ENCODE measurements around the gene CSNK2B. TPM values are rescaled to one million over a fixed set of nuclear protein-coding genes. Genes with fewer than 3 reads are reported as not detected.

Gene CSNK2B
- 292 and 314 TPM in 2 replicates for total RNA-seq

DNA sequence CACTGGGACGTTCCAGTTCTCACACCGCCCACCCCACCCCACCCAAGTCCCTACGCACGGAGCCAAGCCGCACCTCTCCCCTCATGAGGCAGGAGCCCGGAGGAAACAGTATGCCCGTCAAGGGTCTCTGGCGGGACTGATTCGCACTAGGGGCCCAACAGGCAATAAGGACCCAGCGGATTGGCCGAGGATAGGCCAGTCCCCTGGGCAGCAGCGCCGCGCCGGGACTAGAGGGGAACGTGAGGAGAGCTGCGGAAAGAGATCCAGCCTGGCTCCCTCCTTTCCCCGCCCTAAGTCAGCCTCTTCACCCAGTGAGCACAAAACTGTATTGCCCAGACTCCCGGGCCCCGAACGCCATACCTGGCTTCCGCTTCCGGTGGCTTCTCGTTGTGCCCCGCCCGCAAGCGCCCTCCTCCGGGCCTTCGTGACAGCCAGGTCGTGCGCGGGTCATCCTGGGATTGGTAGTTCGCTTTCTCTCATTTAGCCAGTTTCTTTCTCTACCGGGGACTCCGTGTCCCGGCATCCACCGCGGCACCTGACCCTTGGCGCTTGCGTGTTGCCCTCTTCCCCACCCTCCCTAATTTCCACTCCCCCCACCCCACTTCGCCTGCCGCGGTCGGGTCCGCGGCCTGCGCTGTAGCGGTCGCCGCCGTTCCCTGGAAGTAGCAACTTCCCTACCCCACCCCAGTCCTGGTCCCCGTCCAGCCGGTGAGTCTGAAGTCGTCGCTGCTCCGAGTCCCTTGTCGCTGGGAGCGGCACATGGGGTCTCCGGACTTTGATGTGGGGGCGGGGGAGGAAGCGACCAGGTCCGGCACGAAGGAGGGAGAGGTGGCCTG is at the start of gene CSNK2B:
Gene CSNK2B (plus strand): TSS at position 580 of the 836 bp plus-strand sequence. CDS start 752 bp downstream, outside the sequence.
- DNase-seq (ENCODE audit: extremely low read depth, low read depth, low spot score), result peak; percentile 75

GRCh38 chr6:31617010-31617409 is 48.9 kb upstream of the CSNK2B start:
- no peak for DNase-seq (ENCODE audit: extremely low read depth, low read depth, low spot score)

- peak; percentile 93 for DNase-seq (ENCODE audit: extremely low read depth, low read depth, low spot score)
Measured at GRCh38 chr6:31619805-31620585, 45.9 kb upstream of the CSNK2B start.

- no peak for DNase-seq (ENCODE audit: extremely low read depth, low read depth, low spot score)
Measured at GRCh38 chr6:31620586-31621319, 45.1 kb upstream of the CSNK2B start, which contains the start of gene PRRC2A. PRRC2A (plus strand) TSS chr6:31620715; CDS start chr6:31622790, 2,075 bp downstream.

- DNase-seq (ENCODE audit: extremely low read depth, low read depth, low spot score), result no peak
Measured at GRCh38 chr6:31621320-31621939, 44.5 kb upstream of the CSNK2B start.

DNA sequence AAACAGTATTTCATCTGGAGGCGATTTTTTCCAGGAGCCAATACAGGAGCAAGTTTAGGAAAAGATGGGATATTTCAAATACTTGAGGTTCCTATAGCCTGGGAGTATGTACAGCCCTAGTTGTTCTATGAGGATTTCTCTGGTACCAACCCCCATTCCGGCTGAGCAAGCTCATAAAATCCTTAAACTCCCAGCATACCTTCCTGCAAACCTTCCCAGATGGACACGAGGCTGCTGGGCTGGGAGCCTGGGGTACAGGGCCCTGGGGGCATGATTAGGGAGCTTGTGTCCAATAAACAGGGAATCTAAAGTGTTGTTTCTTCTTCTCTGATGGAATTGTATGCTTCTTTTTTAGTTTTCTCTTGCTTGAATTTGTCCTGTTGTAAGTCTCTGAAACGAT is 43.9 kb upstream of the CSNK2B start:
- DNase-seq (ENCODE audit: extremely low read depth, low read depth, low spot score), result no peak

DNA sequence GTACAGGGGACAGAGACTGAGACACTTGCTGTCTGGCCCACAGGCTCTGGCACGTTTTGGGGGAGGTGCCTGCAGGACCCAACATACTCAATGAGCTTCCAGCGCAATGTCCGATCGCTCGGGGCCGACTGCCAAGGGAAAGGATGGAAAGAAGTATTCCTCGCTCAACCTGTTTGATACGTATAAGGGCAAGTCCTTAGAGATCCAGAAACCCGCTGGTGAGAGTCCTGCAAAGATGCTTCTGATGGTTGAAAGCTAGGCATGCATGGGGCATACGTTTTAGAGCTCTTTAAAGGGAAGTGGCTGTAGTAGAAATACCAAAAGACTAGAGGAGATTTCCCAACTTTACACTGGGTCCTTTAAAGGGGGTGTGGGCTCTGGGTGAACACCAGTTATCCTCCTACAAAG is 43.2 kb upstream of the CSNK2B start:
- DNase-seq (ENCODE audit: extremely low read depth, low read depth, low spot score), result no peak

GRCh38 chr6:31624070-31624469 is 41.8 kb upstream of the CSNK2B start:
- no peak for DNase-seq (ENCODE audit: extremely low read depth, low read depth, low spot score)

DNA sequence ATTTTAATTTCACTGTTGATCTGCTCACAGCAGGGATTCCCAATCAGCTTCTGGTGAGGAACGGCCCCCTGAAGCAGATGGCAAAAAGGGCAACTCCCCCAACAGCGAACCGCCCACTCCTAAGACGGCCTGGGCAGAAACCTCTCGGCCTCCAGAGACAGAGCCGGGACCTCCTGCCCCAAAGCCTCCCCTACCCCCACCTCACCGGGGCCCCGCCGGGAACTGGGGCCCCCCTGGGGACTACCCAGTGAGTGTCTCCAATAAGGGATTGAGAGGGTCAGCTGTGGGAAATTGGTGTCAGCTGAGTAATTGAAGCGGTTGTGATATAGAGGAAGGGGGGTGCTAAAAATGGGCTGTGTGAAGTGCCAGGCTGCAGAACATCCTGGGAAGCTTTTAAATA is 38.9 kb upstream of the CSNK2B start:
- DNase-seq (ENCODE audit: extremely low read depth, low read depth, low spot score), result no peak

DNA sequence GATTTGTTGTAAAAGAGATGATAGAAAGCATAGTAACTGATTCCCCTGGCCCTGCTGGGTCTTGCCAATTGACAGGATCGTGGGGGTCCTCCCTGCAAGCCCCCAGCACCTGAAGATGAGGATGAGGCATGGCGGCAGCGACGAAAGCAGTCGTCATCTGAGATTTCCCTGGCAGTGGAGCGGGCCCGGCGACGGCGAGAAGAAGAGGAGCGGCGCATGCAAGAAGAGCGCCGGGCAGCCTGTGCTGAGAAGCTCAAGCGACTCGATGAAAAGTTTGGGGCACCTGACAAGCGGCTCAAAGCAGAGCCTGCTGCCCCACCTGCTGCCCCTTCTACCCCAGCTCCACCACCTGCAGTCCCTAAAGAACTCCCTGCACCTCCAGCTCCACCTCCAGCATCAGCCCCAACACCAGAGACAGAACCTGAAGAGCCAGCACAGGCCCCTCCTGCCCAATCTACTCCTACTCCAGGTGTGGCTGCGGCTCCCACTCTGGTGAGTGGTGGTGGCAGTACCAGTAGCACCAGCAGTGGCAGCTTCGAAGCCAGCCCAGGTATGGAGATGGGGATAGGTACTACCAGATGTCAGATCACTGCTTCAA is 38.1 kb upstream of the CSNK2B start:
- DNase-seq (ENCODE audit: extremely low read depth, low read depth, low spot score), result no peak

DNA sequence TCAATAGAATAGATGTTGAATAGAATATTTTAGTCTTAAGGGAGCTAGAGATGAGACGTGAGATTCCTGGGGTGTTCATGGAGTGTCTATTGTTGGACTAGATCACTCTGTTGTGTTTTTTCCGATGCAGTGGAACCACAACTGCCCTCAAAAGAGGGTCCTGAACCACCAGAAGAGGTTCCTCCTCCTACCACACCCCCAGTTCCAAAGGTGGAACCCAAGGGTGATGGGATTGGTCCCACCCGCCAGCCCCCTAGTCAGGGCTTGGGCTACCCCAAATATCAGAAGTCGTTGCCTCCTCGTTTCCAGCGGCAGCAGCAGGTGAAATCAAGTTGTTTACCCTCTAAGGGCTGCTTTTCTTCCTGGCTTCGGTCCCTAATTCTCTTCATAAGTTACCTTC is 36.9 kb upstream of the CSNK2B start:
- no peak for DNase-seq (ENCODE audit: extremely low read depth, low read depth, low spot score)

DNA sequence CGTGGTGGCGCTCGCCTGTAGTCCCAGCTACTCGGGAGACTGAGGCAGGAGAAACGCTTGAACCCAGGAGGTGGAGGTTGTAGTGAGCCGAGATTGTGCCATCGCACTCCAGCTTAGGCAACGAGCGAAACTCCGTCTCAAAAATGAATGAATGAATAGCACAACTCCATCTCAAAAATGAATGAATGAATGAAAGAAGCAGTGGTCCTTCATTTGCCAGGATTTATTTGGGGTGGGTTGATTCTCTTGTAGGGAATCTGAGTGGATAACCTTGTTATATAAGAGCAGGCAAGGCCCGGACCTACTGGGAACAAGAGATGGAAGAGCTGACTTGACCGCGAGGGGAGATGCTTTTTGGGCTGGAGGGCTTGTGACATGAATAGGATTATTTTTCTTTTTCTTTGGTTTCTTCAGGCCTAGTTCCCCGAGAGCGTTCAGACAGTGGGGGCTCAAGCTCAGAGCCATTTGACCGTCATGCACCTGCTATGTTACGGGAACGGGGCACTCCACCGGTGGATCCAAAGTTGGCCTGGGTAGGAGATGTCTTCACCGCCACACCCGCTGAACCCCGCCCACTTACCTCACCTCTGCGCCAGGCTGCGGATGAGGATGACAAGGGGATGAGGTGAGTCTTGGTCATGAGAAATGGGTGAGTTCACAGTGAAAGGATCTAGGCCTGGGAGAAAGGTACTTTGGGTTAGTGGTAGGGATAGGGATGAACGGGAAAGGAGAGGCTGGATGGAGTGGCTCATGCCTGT is 35.5 kb upstream of the CSNK2B start:
- DNase-seq (ENCODE audit: extremely low read depth, low read depth, low spot score), result no peak

GRCh38 chr6:31631209-31631608 is 34.7 kb upstream of the CSNK2B start:
- DNase-seq (ENCODE audit: extremely low read depth, low read depth, low spot score), result no peak

- DNase-seq (ENCODE audit: extremely low read depth, low read depth, low spot score), result no peak
Measured at GRCh38 chr6:31631681-31632278, 34.1 kb upstream of the CSNK2B start.

DNA sequence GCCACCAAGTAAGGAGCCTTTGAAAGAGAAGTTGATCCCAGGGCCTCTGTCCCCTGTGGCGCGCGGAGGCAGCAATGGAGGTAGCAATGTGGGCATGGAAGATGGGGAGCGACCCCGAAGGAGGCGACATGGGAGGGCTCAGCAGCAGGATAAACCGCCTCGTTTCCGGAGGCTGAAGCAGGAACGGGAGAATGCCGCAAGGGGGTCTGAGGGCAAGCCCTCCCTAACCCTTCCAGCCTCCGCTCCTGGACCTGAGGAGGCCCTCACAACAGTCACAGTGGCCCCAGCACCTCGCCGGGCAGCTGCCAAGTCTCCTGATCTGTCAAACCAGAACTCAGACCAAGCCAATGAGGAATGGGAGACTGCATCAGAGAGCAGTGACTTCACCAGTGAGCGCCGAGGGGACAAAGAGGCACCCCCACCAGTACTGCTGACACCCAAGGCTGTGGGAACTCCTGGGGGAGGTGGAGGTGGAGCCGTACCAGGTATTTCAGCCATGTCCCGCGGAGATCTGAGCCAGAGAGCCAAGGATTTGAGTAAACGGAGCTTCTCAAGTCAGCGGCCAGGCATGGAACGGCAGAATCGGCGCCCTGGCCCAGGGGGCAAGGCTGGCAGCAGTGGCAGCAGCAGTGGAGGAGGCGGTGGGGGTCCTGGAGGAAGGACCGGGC is 33.5 kb upstream of the CSNK2B start:
- no peak for DNase-seq (ENCODE audit: extremely low read depth, low read depth, low spot score)

DNA sequence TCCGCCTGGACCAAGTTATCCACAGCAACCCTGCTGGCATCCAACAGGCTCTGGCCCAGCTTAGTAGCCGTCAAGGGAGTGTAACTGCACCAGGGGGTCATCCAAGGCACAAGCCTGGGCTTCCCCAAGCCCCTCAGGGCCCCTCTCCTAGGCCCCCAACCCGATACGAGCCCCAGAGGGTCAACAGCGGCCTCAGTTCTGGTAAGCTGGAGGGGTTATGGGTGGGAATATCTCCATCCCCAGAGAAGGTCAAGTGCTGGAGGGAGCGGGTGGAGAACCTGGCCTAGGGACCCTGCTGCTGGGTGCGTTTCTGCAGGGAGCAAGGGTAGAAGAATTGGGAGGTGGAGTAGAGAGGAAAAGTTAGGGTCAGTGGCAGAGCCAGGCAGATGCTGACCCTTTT is 32.4 kb upstream of the CSNK2B start:
- no peak for DNase-seq (ENCODE audit: extremely low read depth, low read depth, low spot score)

GRCh38 chr6:31634131-31634530 is 31.7 kb upstream of the CSNK2B start:
- DNase-seq (ENCODE audit: extremely low read depth, low read depth, low spot score), result no peak

DNA sequence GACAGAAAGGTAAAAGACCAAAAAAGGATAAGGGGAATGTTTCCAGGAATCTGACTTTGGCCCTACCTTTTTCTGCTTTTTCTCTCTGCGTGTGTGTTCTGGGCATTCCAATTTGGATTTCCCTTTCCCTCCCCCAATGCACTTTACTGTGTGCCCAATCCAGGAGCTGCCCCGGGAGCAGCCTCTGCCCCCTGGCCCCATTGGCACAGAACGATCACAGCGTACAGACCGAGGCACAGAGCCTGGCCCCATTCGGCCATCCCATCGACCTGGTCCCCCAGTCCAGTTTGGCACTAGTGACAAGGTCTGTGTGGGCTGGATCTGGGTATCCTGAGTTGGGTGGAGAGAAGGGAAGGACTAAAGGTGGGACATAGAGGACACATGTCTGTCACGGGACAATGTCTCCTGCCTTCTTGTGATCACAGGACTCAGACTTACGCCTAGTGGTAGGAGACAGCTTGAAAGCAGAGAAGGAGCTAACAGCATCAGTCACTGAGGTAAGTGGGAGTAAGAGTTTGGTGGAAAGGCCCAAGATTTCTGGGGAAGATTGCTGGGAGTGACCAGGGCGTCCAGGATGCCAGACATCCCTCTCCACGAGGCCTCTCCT is 30.8 kb upstream of the CSNK2B start:
- no peak for DNase-seq (ENCODE audit: extremely low read depth, low read depth, low spot score)
